DMS 273 treated with DMSO at 0.1 percent for 48 hours (cell line): ENCODE measurements around the gene PMF1.
A peak's percentile ranks its signal among the peaks of the same experiment; 100 is the strongest.

ENCODE experiments used
- DNase-seq: peaks from one replicate; lab custom pipeline; 2025; lab: John Stamatoyannopoulos, UW

Gene PMF1

GRCh38 chr1:156236164-156236563 lies 23.4 kb downstream of the PMF1 start:
- DNase-seq = no peak

DNA sequence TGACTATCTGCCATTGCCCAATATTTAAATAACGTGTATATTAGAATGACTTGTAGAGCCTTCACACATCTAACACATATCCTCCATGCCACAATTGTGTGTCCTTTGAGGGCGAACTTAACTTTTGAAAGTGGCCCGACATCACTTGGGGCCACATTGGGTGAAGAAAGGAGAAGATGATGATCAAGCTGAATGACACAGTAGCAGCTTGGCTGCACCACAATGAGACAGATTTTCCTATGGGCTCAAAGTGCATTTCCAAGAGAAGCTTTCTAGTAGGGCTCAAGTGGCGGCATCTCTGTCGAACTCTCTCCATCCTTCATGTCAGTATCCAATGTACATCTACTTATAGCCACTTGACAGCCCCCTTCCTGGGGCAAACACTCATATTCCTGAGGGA lies 25.4 kb downstream of the PMF1 start:
- DNase-seq = no peak

- no peak for DNase-seq
These were observed 28.6 kb downstream of the PMF1 start for GRCh38 chr1:156241311-156241811.

GRCh38 chr1:156241926-156242325 lies 29.1 kb downstream of the PMF1 start, which contains the start of gene BGLAP:
Gene BGLAP (plus strand): TSS chr1:156242184. CDS start chr1:156242232, 48 bp downstream.
- no peak for DNase-seq

GRCh38 chr1:156242738-156243137 lies 29.9 kb downstream of the PMF1 start:
- no peak for DNase-seq

DNA sequence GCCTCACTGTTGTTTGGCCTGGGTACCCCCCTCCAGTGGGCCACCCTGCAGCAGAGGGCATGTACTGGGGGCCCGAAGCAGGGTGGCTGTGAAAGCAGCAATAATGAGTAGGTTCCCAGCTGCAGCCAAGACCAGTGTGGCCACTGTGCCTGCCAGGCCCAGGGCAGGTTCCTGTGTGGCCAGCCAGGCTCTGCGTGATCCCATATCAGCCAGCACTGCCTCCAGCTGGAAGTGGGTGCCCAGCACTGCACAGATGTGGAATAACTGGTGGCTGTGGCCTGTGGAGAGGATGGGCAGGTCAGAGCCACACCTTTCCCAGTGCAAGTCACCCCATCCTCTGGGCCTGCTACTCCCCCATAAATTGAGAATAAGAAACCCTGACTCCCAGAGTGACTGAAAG lies 31.3 kb downstream of the PMF1 start:
- DNase-seq = no peak

DNA sequence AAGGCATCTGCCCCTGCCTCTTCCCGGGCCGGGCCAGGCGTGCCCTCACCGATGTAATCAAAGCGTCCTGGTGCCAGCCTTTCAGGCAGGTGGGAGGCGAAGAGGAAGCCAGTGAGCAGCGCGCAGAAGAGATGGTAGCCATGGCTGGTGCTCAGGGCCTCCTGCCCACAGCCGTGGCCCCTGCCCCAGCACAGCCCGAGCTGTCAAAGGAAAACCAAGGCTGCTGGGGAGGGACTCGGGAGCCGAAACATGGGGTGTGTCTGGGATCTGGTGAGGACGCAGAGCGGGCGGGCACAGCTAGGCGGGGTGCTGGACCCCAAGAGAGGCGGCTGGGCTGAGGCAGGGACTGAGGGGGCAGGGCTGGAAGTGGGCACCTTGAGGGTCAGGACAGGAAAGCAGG lies 31.9 kb downstream of the PMF1 start:
- DNase-seq = no peak

- DNase-seq = no peak
These were observed 32.8 kb downstream of the PMF1 start for GRCh38 chr1:156245451-156246232.

GRCh38 chr1:156246241-156246780 lies 33.5 kb downstream of the PMF1 start:
- no peak for DNase-seq

DNA sequence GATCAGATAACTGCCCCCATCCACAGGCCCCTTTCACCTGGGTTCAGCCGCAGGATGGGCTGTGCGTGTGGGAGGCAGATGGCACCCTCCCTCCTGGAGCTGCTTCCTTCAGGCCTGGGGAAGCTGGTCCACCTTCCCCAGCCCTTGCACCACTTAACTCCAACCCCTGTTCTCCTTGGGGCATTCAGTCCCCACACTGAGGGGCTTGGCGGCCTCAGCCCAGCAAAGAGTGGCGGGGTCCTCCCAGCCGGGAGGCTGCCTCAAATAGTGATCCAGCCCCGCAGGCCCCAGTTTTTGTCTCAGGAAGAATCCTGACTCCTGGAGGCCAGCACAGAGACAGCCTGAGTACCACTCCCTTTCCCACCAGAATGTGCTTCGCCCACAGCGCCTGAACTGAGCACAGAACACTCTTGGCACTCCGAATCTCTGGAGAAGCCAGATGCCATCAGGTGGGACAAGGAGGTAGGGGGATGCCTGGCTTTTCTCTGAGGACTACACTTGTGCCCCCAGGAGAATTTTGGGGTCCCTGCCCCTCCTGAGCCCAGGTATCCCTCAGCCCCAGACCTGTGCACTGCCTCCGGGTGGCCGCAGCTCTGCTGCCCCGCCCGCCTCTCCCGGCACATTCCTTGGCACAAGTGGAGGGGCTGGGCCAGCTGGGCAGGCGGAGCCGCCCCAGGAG lies 34.1 kb downstream of the PMF1 start:
- DNase-seq = no peak

DNA sequence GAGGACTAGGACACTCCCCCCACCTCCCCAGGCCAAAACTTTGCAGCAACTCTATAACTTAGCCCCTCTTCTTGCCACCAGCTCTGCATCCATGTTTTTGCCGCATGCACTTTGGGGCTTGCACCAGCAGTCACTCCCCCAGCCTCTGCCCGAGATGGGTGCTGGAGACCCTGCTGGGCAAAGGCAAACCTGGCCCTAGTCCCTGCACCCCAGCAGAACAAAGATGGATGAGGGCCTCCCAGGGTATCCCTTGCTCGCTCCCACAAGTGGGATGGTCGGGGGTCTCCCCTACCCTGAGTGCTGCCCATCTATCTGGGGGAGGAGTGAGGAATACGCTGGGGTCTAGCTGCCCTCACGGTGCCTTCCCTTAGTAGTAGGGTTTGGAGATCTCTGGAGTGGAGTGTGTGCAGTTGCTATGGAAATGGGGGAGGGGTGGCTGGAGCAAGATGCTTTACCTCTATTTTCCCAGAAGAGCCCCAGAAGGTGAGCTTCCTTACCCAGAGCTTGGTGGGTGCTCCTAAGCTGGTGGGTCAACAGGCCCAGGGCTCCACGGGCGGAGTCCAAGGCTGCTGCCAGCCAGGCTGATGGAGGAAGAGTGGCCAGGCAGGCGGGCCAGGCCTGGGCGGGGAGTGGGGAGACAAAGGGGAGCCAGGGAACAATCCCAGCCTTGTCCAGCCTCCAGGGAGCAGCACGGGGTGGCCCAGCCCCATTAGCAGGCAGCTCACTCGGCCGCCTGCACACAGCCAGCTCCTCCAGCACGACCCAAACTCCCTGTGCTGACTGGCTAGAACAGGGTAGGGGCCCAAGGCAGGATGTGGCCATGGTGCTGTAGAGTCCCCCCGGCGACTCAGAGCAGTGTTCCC lies 34.9 kb downstream of the PMF1 start, which contains the start of gene PAQR6:
TSS of gene PAQR6 (minus strand) at position 597 of the 863 bp plus-strand sequence. CDS start 1,325 bp downstream, outside the sequence.
- DNase-seq = no peak

DNA sequence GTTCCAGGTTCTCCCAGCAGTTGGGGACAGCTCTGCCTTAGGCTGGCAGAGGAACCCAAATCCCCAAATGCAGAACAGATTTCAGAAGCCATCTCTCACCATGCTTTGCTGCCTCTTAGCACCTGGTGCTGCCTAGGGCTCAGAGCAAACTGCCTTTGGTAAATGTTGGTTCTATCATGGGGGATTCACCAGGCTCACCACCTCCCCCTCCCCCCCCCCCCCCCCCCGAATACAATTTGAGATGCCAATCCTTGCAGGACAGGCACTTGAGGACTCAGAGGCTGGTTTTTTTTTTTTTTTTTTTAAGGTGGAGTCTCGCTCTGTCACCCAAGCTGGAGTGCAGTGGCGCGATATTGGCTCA lies 35.5 kb downstream of the PMF1 start:
- DNase-seq = no peak

DNA sequence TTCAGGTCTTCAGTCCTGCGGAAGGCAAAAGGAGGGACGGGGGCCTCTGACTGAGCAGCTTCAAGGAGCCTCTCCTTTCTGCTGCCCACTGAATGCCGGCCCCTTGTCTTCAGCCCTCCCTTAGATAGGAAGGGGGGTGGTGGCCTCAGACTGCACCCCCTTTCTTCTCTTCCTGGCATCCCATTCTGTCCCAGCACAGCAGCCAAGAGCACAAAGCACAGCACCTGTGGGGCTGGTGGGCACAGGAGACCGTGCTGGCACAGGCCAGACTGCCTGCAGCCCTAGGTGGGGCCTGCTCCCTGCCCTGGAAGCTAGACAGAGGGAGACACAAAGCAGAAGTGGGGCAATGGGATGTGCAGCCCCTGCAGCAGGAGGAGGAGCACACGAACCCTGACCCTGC lies 36.8 kb downstream of the PMF1 start:
- no peak for DNase-seq

GRCh38 chr1:156251527-156251926 lies 38.7 kb downstream of the PMF1 start:
- peak; percentile 87 for DNase-seq

GRCh38 chr1:156253634-156254033 lies 40.8 kb downstream of the PMF1 start:
- no peak for DNase-seq

GRCh38 chr1:156257711-156258110 lies 44.9 kb downstream of the PMF1 start:
- no peak for DNase-seq

DNA sequence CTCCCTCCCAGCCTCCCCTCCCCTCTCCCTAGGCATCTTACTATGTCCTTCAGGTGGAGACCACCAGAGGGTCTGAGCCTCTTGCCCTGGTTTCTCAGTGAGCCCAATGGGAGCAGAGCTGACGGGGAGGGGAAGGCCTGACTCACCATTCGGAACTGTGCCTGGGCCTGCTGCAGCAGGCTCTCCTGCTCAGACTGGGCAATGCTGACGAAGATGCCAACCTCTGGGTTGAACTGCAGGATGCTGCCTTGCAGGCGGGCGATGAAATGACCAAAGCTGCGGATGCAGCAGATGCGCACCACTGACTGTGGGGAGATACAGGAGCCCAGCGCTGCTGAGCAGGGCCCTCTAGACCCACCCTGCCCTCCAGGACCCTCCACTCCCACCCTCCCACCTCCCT lies 46.1 kb downstream of the PMF1 start:
- no peak for DNase-seq

- DNase-seq = no peak
These were observed 47.0 kb downstream of the PMF1 start for GRCh38 chr1:156259805-156260204.

- DNase-seq = no peak
These were observed 48.1 kb downstream of the PMF1 start for GRCh38 chr1:156260896-156261295.

- DNase-seq = no peak
These were observed 49.9 kb downstream of the PMF1 start for GRCh38 chr1:156262461-156263287.

- no peak for DNase-seq
These were observed 50.5 kb downstream of the PMF1 start for GRCh38 chr1:156263288-156263655.
